Tibial nerve (tissue), 4 donors: ENCODE results near the gene TAF11L11. TPM values are rescaled to one million over a fixed set of nuclear protein-coding genes. Genes with fewer than 3 reads are reported as not detected.

ENCODE experiments used
- small RNA-seq: library from RNA; depleted of rRNA; stranded (forward); fragments of <200 nt; gene quantifications from one replicate; pipeline ENCODE3, GENCODE V24; 2016
- total RNA-seq, 4 donors: library from RNA; depleted of rRNA; stranded (reverse); fragments of >200 nt; gene quantifications; one replicate each; pipeline ENCODE4 v1.1.0, GENCODE V29; 2016

Gene TAF11L11
- total RNA-seq, 4 donors from 2014 or later, result not detected

Small RNAs within 50 kb of the gene (small RNA-seq; reads per million reads assigned to genes)
- not detected for gene AC233724.1
- gene AC233724.2, result not detected
- gene AC233724.3, result not detected
- not detected for gene AC233724.4
- gene AC233724.6, result not detected
- not detected for gene AC233724.7

Other genes with a start within 250 kb of the TAF11L11 start
- not detected for gene TAF11L2, start 106.0 kb upstream of the TAF11L11 start, total RNA-seq
- not detected for gene TAF11L3, start 85.8 kb upstream of the TAF11L11 start, total RNA-seq
- not detected for gene TAF11L4, start 82.4 kb upstream of the TAF11L11 start, total RNA-seq
- not detected for gene TAF11L5, start 78.9 kb upstream of the TAF11L11 start, total RNA-seq
- not detected for gene TAF11L6, start 75.5 kb upstream of the TAF11L11 start, total RNA-seq
- gene TAF11L7, start 18.4 kb upstream of the TAF11L11 start, total RNA-seq, result not detected
- gene TAF11L8, start 13.2 kb upstream of the TAF11L11 start, total RNA-seq, result not detected
- gene TAF11L9, start 9.8 kb upstream of the TAF11L11 start, total RNA-seq, result not detected
- not detected for gene TAF11L10, start 6.4 kb upstream of the TAF11L11 start, total RNA-seq
- not detected for gene TAF11L12, start 6.2 kb downstream of the TAF11L11 start, total RNA-seq
- not detected for gene TAF11L13, start 27.9 kb downstream of the TAF11L11 start, total RNA-seq
- not detected for gene TAF11L14, start 30.3 kb downstream of the TAF11L11 start, total RNA-seq